ENCODE measurements around the gene FAS.

Gene FAS

GRCh38 chr10:88990384-88991160, at the start of gene FAS:
Gene FAS, plus strand, starts transcription at chr10:88990798. Its CDS starts 79 bp downstream, at chr10:88990877.
- peak; percentile 77 for DNase-seq (ENCODE audit: low spot score)

- DNase-seq (ENCODE audit: low spot score), result no peak
Observed at GRCh38 chr10:88941026-88941425, 49.6 kb upstream of the FAS start.

- DNase-seq (ENCODE audit: low spot score), result no peak
Observed at GRCh38 chr10:88943778-88944177, 46.8 kb upstream of the FAS start.

GRCh38 chr10:88944813-88945212, 45.8 kb upstream of the FAS start:
- DNase-seq (ENCODE audit: low spot score), result no peak

- no peak for DNase-seq (ENCODE audit: low spot score)
Observed at GRCh38 chr10:88946200-88946599, 44.4 kb upstream of the FAS start.

- DNase-seq (ENCODE audit: low spot score), result no peak
Observed at GRCh38 chr10:88946965-88947590, 43.5 kb upstream of the FAS start.

GRCh38 chr10:88949051-88949450, 41.5 kb upstream of the FAS start:
- no peak for DNase-seq (ENCODE audit: low spot score)

GRCh38 chr10:88949912-88950837, 40.4 kb upstream of the FAS start:
- DNase-seq (ENCODE audit: low spot score), result no peak

GRCh38 chr10:88952647-88953111, 37.9 kb upstream of the FAS start, which contains the start of gene ACTA2:
Gene ACTA2, minus strand, starts transcription at chr10:88952773. Its CDS starts 3,843 bp downstream, at chr10:88948930.
- DNase-seq (ENCODE audit: low spot score), result peak; percentile 72

GRCh38 chr10:88953662-88954061, 36.9 kb upstream of the FAS start:
- DNase-seq (ENCODE audit: low spot score), result no peak

- no peak for DNase-seq (ENCODE audit: low spot score)
Observed at GRCh38 chr10:88954458-88955083, 36.0 kb upstream of the FAS start.

- DNase-seq (ENCODE audit: low spot score), result no peak
Observed at GRCh38 chr10:88957381-88957780, 33.2 kb upstream of the FAS start.

GRCh38 chr10:88958721-88959120, 31.9 kb upstream of the FAS start:
- DNase-seq (ENCODE audit: low spot score), result no peak

GRCh38 chr10:88960802-88961201, 29.8 kb upstream of the FAS start:
- DNase-seq (ENCODE audit: low spot score), result no peak

GRCh38 chr10:88961266-88961665, 29.3 kb upstream of the FAS start:
- DNase-seq (ENCODE audit: low spot score), result no peak

- DNase-seq (ENCODE audit: low spot score), result no peak
Observed at GRCh38 chr10:88962336-88962735, 28.3 kb upstream of the FAS start.

- DNase-seq (ENCODE audit: low spot score), result no peak
Observed at GRCh38 chr10:88963318-88963717, 27.3 kb upstream of the FAS start.

- no peak for DNase-seq (ENCODE audit: low spot score)
Observed at GRCh38 chr10:88964360-88964759, 26.2 kb upstream of the FAS start.

- no peak for DNase-seq (ENCODE audit: low spot score)
Observed at GRCh38 chr10:88964869-88965415, 25.7 kb upstream of the FAS start.

GRCh38 chr10:88966797-88967196, 23.8 kb upstream of the FAS start:
- DNase-seq (ENCODE audit: low spot score), result no peak

- DNase-seq (ENCODE audit: low spot score), result no peak
Observed at GRCh38 chr10:88968391-88968790, 22.2 kb upstream of the FAS start.
